COLO668 (cell line): ENCODE measurements around the gene CCER1.
"Not testable (repeated sequence)": the region's sequence is repeated elsewhere in the genome, so short reads cannot be mapped to it uniquely, and the experiment has no call there.

ENCODE experiments used
- DNase-seq: peaks from one replicate; lab custom pipeline; 2025; ENCODE audit not compliant: unreplicated experiment; lab: John Stamatoyannopoulos, UW

The CCER1 gene, protein sequence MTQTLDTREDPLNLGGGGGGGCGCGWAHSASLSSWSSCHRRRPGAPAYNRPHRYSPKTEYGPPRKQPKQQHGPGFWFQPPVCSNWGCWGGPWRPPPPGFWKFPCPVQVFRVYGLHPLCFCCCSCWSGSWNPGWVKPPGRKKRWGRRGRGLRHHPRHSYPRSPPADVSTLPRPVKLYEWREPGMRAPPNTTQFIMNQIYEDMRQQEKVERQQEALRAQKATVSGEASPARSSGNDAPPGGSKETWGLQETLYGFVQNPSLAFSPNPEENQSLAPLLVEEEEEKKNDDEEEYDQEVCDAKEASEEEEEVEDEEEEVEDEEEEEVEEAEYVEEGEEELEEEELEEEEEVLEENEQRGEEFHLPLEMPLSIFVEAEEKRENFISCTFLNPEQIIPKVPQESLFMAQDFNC

GRCh38 chr12:90954921-90955320 is at the start of gene CCER1:
Gene CCER1 (minus strand): TSS chr12:90955176. CDS start chr12:90954742, 434 bp downstream.
- DNase-seq, result no peak

GRCh38 chr12:91003737-91004136 is 48.8 kb upstream of the CCER1 start:
- DNase-seq, result no peak

DNA sequence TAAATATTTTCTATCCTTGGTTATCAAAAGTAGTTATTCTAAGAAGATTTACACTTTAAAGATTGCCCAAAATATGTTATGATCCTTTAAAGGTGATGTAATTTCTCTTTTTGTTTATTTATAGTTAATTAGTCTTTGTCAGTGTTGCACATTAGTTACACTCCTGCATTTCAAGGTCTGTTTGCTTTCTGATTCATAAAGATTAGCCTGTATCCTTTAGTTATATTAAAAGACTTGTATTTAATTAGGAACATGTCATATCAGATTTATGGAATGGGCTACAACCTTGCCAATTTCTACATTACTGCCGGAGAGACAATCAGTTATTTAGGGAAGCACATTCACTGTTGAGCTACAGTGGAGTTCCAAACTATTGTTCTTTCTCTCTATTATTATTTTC is 46.3 kb upstream of the CCER1 start:
- no peak for DNase-seq

DNA sequence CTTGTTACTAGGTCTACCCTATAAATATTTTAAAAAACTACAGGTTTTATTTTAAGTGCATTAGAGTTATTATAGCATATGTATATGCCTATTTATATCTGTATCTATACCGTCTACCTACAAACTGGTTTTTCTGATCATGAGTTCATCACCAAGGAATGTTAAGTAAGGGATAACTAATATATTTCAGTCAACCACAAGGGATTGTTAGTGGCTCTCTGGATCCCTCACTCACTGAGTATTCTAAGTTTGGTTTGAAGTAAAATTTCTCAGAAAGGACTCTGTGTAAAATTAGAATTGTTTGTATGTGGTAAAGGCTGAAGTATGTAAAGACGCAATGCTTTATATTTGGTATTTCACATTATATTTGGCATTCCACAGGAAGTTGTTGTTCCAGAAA is 45.0 kb upstream of the CCER1 start:
- no peak for DNase-seq

GRCh38 chr12:90999527-90999926 is 44.6 kb upstream of the CCER1 start:
- DNase-seq, result no peak

- no peak for DNase-seq
Observed at GRCh38 chr12:90995010-90995409, 40.0 kb upstream of the CCER1 start.

- DNase-seq, result no peak
Observed at GRCh38 chr12:90991952-90992465, 37.0 kb upstream of the CCER1 start.

GRCh38 chr12:90990611-90991010 is 35.6 kb upstream of the CCER1 start:
- DNase-seq, result no peak

DNA sequence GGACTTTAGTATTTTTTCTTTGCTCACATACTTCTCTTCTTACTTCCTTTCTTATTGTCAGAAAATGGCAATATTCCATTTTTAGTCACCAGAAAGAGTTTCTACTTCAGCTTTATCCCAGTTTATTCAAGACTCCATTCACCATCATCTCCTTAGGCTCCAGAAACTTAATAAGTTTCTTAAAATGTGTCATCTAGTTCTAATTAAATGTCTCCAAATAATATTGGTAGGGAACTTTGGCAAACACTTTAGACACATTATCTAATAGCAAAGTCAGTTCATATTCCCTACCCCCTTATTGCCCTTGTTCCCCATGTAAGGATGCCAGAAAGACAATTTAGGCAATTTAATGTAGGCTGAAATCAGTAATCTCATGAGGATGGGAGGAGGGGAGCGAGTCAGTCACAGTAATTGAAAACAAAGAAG is 34.7 kb upstream of the CCER1 start:
- DNase-seq, result no peak

DNA sequence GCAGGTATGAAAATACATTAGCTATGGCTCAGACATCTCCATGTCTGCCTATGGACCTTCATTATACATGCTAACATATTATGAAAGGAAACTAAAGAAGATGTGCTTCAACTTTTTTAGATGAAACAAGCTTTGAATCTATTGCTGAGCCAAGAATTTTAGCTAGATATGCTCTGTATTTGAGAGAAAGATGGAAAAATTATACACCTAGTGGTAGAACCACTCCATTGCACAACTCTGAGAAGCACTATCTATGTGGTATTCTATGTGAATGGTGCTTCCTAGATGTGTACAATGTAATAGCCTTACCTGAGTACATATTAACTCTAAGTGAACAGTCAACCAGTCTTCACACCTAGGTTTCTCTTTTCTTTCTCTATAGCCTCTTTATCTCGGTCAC is 32.5 kb upstream of the CCER1 start:
- DNase-seq, result no peak

DNA sequence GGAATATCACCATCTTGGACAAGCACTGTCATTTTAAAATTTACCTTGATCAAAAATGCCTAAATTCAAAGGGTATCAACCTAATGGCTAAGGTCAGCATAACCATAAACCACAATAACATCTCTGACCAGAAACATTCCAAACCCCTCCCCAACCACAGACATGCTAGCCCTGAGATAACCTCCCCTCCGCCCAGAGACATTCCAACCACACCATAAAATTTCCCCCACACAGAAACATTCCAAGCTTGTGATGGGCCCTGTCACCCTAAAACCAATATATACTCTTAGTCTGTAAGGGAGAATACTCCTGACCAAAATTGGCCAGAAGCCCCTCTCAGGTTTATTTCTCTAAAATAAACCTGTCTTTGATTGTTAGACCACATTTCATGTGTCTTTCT is 32.1 kb upstream of the CCER1 start:
- DNase-seq, result no peak

DNA sequence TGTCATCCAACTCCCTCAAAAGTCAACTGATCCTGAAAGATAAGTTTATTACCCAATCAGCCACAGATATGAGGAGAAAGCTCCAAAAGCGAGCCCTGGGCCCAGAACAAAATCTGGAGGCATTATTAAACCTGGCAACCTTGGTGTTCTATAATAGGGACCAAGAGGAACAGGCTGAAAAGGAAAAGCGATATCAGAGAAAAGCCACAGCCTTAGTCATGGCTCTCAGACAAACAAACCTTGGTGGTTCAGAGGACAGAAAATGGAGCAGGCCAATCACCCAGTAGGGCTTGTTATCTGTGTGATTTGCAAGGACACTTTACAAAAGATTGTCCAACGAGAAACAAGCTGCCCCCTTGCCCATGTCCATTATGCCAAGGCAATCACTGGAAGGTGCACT is 30.4 kb upstream of the CCER1 start:
- not testable (repeated sequence) for DNase-seq

DNA sequence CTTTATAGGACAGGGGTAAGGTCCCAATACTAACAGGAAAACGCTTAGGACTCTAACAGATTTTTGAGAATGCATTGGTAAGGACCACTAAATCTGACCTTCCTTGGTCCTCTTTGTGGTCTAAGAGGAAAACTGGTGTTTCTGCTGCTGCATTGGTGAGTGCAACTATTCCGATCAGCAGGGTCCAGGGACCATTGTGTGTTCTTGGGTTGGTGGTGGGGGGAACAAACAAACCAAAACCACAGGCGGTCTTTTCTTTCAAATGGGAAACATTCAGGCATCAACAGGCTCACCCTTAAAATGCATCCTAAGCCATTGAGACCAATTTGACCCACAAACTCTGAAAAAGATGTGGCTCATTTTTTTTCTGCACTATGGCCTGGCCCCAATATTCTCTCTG is 29.1 kb upstream of the CCER1 start:
- no peak for DNase-seq

GRCh38 chr12:90982170-90982569 is 27.2 kb upstream of the CCER1 start:
- no peak for DNase-seq

DNA sequence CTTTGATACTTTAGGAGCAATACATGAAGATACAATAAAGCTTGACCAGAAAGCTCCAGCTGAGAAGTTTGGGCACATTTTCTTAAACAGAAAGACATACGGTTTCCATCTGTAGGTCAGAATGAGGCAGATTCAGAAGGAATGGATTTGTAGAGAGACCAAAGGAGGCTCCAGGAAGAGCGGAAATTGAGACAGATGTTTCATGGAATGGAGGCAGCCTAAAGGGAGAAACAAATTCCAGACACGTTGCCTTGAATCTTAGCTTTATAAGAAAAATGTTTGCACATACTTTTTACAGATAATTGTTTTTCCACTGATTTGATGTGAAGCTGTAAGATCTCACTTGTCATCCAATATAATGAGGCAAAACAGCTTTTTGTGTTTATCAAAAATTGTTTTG is 25.0 kb upstream of the CCER1 start:
- no peak for DNase-seq

GRCh38 chr12:90979019-90979418 is 24.0 kb upstream of the CCER1 start:
- DNase-seq, result no peak

DNA sequence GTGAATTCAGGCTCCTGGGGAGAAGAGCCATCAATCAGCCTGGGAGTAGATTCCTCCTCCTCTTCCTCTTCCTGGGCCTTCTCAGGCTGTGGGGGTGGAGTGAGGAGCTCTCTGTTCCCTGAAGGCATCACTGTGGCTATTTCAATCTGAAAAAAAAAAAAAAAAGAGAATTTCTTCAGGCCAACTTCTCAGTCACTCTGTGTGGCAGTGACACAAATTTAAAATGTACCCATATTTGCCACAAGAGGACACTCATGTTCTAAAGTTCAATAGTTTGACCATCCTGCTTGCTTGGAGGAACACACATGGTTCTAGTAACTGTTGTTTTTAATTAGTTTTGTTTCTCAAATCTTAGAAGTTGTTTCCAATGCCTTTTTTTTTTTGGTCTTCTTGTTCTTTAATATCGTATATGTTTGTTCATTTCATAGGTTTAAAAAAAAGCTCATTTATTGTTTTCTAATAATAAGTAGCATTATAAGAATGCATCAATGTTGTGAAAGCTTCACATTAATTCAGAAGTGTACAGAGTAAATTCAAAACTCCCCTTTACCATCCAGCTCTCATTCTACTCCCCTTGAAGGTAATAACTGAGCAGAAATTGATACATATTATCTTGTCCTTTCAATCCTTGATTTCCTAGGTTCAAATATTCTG is 23.3 kb upstream of the CCER1 start:
- DNase-seq, result no peak

GRCh38 chr12:90977224-90977623 is 22.2 kb upstream of the CCER1 start:
- no peak for DNase-seq

- DNase-seq, result no peak
Observed at GRCh38 chr12:90974286-90974685, 19.3 kb upstream of the CCER1 start.

DNA sequence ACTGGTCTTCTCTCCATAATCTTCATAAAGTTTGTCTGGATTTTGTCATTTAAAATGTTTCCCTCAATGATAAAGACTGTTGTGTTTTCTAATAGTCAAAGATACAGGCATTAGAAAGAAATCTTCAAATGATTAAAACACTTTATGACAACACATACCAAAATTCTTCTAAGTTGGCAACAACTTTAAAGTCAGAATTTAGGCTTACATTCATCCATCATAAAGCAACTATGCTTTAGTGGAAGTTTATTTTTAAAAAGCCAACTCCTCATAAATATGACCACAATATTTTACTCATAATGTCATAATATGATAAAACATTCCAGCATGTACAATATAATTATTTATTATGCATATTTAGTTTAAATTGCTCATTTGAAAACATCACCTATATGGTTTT is 17.2 kb upstream of the CCER1 start:
- DNase-seq, result no peak

DNA sequence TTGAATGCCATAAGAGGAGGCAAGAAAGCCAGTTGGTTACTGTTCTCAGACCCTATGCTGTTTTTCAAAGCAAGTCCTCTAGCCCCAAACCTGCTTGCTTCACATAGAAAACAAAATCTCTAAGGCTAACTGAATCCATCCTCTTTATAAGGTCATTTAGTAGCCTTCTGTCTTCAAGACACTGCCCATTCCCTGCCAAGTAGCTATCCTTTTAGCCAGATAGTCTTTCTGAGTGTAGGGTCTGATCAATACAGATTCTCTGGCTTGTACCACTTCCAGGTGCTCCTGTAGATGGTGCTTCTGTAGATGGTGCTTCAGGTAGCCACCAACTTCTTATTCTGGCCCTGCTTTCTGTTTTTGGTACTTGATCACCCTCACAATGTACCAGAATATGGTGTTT is 15.9 kb upstream of the CCER1 start:
- no peak for DNase-seq

DNA sequence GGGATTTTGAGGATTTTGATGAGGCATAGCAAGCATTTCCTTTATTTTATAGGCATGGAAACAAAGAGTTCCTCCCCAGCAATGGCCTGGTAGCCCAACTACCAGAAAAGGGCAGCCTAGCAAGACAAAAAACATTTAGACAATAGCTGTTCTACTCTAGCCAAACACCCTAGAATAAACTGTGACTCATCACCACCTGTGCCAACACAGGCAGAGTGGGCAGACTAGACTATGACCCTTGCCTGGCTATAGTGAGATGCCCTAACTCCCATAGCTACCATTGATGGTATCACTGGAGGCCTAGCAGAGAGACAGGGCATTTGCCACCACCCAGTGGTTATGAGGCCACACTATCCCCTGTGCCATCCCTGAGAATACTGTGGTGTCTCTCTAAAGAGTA is 15.5 kb upstream of the CCER1 start:
- DNase-seq, result peak; percentile 76
